GM18909 (cell line): ENCODE results near the gene LAMA1.

Experiments used
- ATAC-seq: cut with Tn5 transposase; IDR thresholded peaks from one replicate; pipeline ENCODE4 v1.9.1; 2021; ENCODE audit warnings: mild to moderate bottlenecking; ENCODE audit not compliant: unreplicated experiment, poor library complexity

Gene LAMA1

GRCh38 chr18:7004009-7004408 lies 113.6 kb downstream of the LAMA1 start:
- no peak for ATAC-seq

DNA sequence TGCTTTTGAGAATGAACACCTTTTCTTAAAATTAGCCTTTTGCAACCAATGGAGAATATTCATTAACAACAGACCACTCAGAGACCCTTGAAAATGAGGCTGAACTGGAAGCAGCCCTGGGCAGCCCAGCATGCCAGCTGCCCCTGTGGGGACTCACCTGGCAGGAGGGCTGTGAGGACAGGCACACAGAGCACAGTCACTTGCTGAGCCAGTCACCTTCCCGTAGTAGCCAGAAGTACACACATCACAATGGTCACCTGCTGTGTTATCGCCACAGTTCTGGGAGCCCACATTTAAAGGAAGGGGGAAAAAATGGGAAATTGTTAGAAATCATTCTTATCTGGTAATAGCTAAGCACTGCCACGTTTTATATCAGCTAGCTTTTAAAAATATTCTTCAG lies 115.5 kb downstream of the LAMA1 start:
- ATAC-seq, result no peak

DNA sequence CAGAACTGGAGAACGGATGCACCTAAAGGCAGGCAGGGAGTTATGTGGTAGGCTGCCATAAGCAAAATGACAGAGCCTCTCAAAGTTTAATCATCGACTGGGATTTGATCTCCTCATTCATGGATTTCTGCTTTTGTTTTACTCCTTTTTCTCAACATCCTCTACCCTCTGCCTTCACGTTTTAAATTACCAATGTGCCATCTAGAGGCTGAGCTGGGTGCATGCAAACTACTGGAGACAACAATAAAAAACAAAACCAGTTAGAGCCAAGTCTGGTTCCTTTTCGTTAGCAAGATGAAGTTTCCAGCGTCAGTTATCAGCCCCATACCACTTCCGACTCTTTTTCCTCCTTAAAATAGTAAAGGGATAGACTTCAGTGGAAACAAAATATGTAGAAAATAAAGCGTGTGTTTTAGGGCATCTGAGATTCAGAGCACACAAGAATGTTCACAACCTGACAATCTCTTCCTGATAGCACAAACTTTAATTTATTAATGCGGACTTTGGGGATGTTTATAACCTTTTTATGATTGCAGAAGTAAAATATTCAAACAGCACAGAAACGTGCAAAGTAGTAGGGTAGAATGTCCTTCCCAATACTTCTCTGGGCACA lies 117.0 kb downstream of the LAMA1 start:
- ATAC-seq, result no peak

GRCh38 chr18:6997808-6998207 lies 119.8 kb downstream of the LAMA1 start:
- ATAC-seq, result no peak

GRCh38 chr18:6994771-6995430 lies 122.7 kb downstream of the LAMA1 start:
- ATAC-seq, result no peak

DNA sequence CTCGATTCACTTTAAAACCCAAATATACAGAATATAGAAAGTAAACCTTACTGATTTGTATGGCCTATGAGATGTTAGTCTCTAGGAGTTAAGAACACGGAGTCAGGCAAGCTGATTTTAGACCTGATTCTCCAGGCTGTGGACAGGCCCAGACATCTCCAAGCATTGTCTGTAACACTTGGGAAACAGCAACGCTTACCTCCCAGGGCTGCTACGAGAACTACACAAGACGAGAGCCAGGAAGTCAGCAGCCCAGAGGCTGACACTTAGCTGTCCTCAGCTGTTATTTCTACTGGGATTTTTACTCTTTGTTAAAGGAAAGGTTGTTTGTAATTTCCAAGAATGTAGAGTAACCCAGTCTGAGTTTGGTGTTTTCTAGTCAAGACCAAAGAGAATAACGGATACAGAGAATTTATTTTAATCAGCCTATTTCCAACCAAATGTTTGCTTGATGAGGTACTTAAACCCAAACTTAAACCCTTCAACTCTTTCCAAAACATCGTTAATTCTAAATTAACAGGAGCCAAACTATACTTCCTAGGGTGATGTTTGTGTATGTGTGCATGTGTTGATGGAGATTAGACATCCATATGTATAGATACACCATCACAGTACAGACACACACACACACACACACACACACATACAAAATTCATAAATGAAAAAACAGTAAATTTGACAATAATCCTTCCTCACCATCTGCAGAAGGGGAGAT lies 123.4 kb downstream of the LAMA1 start:
- ATAC-seq, result no peak

- no peak for ATAC-seq
Measured at GRCh38 chr18:6992761-6993160, 124.8 kb downstream of the LAMA1 start.

GRCh38 chr18:6983366-6983765 lies 134.2 kb downstream of the LAMA1 start:
- no peak for ATAC-seq

DNA sequence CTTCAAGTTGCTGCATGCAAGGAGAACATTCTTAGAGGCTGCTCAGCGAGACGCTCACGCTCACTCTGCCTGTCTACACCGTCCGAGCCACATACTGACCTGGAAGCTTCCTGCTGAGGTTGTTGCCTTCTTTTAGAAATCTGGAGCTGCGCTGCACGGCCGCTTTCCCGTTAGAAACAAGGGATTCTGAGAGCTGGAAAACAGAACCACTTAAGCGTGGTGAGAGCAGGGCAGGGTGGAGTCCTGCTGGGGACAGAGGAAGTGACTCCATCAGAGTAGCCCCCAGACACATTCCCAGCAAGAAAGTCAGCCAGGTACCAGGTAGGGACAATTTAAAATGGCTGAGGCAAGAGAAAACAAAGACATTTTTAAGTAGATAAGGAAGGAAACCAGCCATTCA lies 135.2 kb downstream of the LAMA1 start:
- no peak for ATAC-seq

- no peak for ATAC-seq
Measured at GRCh38 chr18:6980363-6980762, 137.2 kb downstream of the LAMA1 start.

DNA sequence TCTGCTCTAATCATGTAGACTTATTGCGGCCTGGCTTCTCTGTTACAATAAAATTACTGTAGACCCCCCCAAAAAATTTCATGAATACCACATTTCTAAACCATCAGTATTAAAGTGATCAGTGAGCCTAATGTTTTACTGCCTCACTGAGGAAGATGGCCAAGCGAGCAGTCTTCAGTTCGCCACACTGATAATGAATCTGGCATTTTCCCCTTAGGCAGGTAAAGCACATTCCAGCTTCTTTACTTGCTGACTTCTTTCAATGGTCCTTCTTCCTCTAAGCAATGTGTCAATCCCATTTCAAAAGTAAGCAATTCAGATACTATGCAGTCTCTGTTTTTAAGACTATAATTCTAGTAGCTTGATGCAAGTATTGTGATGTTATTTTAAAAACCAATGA lies 137.6 kb downstream of the LAMA1 start:
- no peak for ATAC-seq

DNA sequence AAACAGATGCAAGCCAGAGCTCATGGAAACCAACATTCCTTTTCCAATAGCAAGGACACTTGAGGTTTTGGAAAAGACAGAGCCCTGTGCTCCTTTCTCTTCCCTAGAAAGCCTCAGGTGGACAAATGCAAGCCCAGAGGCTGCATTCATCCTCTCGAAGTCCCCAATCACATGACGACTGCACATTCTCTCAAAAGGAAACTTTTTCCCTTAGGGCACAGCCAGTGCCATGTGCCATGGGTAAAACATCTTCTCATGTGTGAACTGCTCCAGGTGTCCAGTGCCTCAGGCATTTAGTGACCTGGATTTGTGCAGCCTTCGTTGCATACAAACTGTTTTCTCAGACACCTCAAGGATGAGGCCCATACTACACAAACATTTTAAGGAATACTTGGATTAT lies 140.7 kb downstream of the LAMA1 start:
- ATAC-seq, result no peak

GRCh38 chr18:6975084-6975483 lies 142.5 kb downstream of the LAMA1 start:
- no peak for ATAC-seq

- ATAC-seq, result no peak
Measured at GRCh38 chr18:6971823-6972478, 145.6 kb downstream of the LAMA1 start.

- no peak for ATAC-seq
Measured at GRCh38 chr18:6963452-6964097, 154.0 kb downstream of the LAMA1 start.

DNA sequence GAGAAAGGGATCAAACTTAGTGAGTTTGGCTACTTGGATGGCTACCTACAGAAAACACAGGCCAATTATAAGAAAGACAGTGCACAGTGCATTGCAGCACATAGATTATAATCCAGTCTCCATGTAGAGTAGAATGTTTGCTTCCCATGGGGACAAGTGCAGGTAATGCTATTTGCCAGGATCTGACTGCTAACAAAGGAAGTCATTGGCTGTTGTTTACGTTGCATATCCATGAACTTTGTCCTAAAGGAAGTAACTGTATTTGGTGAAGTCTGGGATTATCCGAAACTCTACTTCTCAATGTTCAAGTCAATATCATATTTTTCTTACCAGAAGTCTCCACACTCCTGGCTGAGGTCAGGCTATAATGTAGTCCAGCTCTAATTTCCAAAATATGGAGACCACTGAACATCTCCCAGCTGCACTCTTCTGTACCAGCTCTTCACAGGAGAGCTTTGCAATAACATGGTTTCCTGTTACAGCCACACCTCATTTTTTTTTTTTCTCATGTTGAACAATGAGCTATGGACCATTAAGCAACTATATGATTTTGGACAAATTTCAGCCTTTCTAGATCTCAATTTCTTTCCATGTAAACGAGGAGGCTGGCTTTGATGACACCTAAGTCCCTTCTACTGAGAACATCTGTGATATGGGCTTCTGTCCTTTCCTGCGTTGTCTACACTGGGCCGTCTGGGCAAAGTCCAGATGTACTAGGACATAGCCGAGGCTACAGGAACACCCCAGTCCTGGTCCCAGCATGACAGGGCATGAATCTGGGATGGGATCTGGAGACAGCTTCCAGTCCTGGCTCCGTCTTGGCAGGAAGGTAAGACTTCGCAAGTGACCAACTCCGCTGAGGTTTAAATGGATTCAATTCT lies 154.8 kb downstream of the LAMA1 start:
- ATAC-seq, result no peak

DNA sequence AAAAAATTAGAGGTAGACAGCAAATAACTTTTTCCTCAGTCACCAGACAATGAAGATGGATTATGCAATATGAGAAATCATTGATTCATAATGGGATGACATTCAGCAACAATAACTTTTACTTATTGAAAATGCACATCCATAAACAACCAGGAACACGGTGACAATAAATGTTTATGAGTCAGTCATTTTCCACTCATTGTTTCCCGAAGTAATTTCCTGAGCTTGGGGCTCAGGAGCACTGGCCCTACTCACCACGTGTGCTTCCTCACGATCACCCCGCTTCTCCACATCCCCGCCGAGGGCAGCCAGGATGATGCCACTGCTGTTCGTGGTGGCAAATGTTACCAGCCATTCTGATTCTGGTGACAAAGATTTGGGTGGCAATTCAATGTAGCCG lies 156.3 kb downstream of the LAMA1 start:
- no peak for ATAC-seq

DNA sequence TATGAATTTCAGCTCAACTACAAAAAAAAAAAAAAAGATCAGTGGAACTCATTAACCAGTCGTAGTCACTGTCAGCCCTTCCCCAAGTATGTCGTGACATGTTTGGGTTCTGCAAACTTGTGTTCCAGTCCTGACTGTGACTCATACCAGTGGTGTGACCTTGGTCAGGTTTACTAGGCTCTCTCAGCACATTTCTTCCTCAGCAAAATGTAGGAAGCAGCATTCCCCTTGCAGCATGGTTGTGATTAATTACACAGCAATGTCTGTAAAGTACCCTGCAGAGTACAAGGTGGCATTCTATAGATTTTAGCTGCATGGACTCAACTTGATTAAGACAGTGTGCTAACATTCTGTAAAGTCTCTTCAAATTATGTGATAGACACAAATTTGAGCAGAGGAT lies 156.9 kb downstream of the LAMA1 start:
- ATAC-seq, result no peak

DNA sequence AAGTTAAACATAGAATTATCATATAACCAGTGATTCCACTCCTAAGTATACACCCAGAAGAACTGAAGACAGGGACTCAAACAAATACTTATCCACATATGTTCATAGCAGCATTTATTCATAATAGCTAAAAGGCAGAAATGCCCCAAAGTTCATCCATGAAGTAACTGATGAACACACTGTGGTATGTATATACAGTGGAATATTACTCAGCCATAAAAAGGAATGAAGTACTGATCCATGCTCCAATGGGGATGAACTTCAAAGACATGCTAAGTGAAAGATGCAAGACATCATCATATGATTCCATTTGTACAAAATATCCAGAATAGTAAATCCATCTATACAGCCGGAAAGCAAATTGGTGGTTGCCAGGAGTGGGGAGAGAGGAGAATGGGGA lies 157.5 kb downstream of the LAMA1 start:
- ATAC-seq, result no peak

DNA sequence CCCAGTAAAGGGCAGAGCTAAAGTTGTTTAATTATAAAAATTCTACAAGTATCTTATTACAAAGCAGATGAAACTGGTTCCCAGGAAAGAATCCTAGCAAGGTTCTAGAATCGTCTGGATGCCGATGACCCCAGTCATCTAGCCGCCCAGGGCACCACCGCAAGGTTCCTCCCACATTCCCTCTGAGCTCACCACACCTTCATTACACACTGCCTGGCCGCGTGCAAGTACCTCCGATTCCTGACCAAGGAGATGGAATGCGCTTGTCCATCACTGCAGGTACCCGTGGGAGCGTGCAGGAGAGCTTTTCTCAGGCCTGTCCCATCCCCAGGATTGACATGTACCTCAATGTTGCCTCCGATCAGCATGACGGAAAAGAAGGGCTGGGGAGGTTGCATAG lies 158.5 kb downstream of the LAMA1 start:
- ATAC-seq, result no peak
